HFF-Myc (cell line): ENCODE measurements around the gene TYRP1.

Experiments used
- DNase-seq: peaks from one replicate; pipeline ENCODE4 v3.0.0-alpha.2; 2011; ENCODE audit warnings: low read depth; ENCODE audit errors: extremely low read depth
- H3K4me3 ChIP-seq: replicated peaks from 2 replicates; pipeline ENCODE4 v1.5.1; 2011; ENCODE audit warnings: low read depth, mild to moderate bottlenecking, control low read depth, low read length
- CTCF ChIP-seq: IDR thresholded peaks from 2 replicates; pipeline ENCODE4 v1.5.1; 2012; ENCODE audit warnings: mild to moderate bottlenecking, low read depth, low read length, control low read depth; ENCODE audit errors: missing control alignments

TYRP1 gene

GRCh38 chr9:12657233-12657632 is 36.0 kb upstream of the TYRP1 start:
- TF ChIP-seq CTCF, result no peak
- DNase-seq, result no peak
- H3K4me3 ChIP-seq, result no peak overlapping the region

- no peak for TF ChIP-seq CTCF
These were observed 35.2 kb upstream of the TYRP1 start for GRCh38 chr9:12657998-12658397.

GRCh38 chr9:12658531-12659209 is 34.5 kb upstream of the TYRP1 start:
- H3K4me3 ChIP-seq, result no peak overlapping the region
- no peak for TF ChIP-seq CTCF
- no peak for DNase-seq

More at GRCh38 chr9:12657998-12658397, 35.2 kb upstream of the TYRP1 start:
- no peak overlapping the region for H3K4me3 ChIP-seq
- DNase-seq, result no peak

GRCh38 chr9:12659220-12659619 is 34.0 kb upstream of the TYRP1 start:
- DNase-seq, result no peak
- H3K4me3 ChIP-seq, result no peak overlapping the region
- TF ChIP-seq CTCF, result no peak

- no peak for DNase-seq
- no peak for TF ChIP-seq CTCF
- no peak overlapping the region for H3K4me3 ChIP-seq
These were observed 26.4 kb upstream of the TYRP1 start for GRCh38 chr9:12666813-12667212.

GRCh38 chr9:12667892-12668291 is 25.3 kb upstream of the TYRP1 start:
- DNase-seq, result no peak
- H3K4me3 ChIP-seq, result no peak overlapping the region
- no peak for TF ChIP-seq CTCF

- no peak overlapping the region for H3K4me3 ChIP-seq
- TF ChIP-seq CTCF, result no peak
- no peak for DNase-seq
These were observed 23.2 kb upstream of the TYRP1 start for GRCh38 chr9:12670006-12670405.
